Right cardiac atrium (tissue), 5 donors: ENCODE measurements around the gene MRPL12. TPM values are rescaled to one million over a fixed set of nuclear protein-coding genes. Genes with fewer than 3 reads are reported as not detected.
A peak's percentile ranks its signal among the peaks of the same experiment; 100 is the strongest.

Source experiments
- ATAC-seq, 2 donors: fragments of 200-7000 bp; cut with Tn5 transposase; one replicate each; pipeline versions ENCODE4 v1.8.0 to v1.9.1; 2020; ENCODE audit warnings: moderate library complexity in 2 of 2, mild to moderate bottlenecking in 1 of 2
- DNase-seq, 3 donors: peaks; one replicate each; pipeline ENCODE4 v3.0.0-alpha.2; 2020
- H3K27ac ChIP-seq: one replicate; pipeline ENCODE4 v1.5.1; 2013; ENCODE audit warnings: mild to moderate bottlenecking, low read length, control low read depth, moderate library complexity
- H3K27me3 ChIP-seq: one replicate; pipeline ENCODE4 v1.6.1; 2013; ENCODE audit not compliant: control insufficient read depth, insufficient read depth
- H3K4me1 ChIP-seq: one replicate; pipeline ENCODE4 v1.6.1; 2013; ENCODE audit warnings: low read length; ENCODE audit not compliant: control insufficient read depth, insufficient read depth
- H3K4me3 ChIP-seq: one replicate; pipeline ENCODE4 v1.5.1; 2013; ENCODE audit warnings: low read length, control low read depth
- H3K9me3 ChIP-seq: one replicate; pipeline ENCODE4 v1.6.1; 2013; ENCODE audit warnings: low read length; ENCODE audit not compliant: control insufficient read depth
- WGBS: extraction: QIAGEN DNeasy Blood & Tissue Kit; methylation state at CpG from one replicate; pipeline ENCODE4 v1.1.7; 2013; 5-methylcytosine and 5-hydroxymethylcytosine counted together
- intact Hi-C, 4 donors: fragments of 100-400 bp; cut with DNase I; formaldehyde crosslinking; loops; one replicate each; pipeline versions ENCODE4 v1.11.0 to v1.14.0; 2022 to 2023
- polyA plus RNA-seq: library from polyadenylated mRNA; stranded (reverse); fragments of 200-250 nt; gene quantifications from one replicate; pipeline ENCODE4 v1.2.3, GENCODE V29; 2013
- total RNA-seq, 4 donors: library from RNA; stranded (reverse); fragmentation: NEBNext Ultra II Directional; extraction: Animal tissue kit (Norgen Biotek cat#: 25700); gene quantifications; one replicate each; pipeline ENCODE4 v1.2.1, GENCODE V29; 2021
- donor health status: healthy with polysubstance abuse.
- donor health status: DM: no; HTN: yes; CAD: no.
- donor health status: DM: no; HTN: no; CAD: no.
- donor health status: DM: no; HTN: yes; CAD: no; lungs with severe emphysema.
- donor health status: DM: yes; HTN: yes; CAD: no.

Gene MRPL12
- total and polyA plus RNA-seq, 5 donors: 83.3 to 310 (median 122) TPM

GRCh38 chr17:81720267-81721071 is 17.3 kb downstream of the MRPL12 start:
- Histone ChIP-seq H3K27me3 (no peaks in the 10 kb centered on the region), H3K4me1 (no peaks in the 10 kb centered on the region), H3K4me3 (no peak overlapping the region), H3K9me3 (no peaks in the 10 kb centered on the region), H3K27ac (no peak overlapping the region)
- intact Hi-C loops: no loop called here
- WGBS: 81% methylated on average over 33 of the region's 33 CpGs
- ATAC-seq (no peak), DNase-seq (no peak)

GRCh38 chr17:81722184-81723120 is 19.3 kb downstream of the MRPL12 start:
- H3K27ac ChIP-seq: no peak overlapping the region
- intact Hi-C loops: no loop called here
- H3K27me3 ChIP-seq: no peaks in the 10 kb centered on the region
- ATAC-seq: peak; percentile 28 to 68
- WGBS: 60% methylated on average over 10 of the region's 10 CpGs
- no peaks in the 10 kb centered on the region for H3K9me3 ChIP-seq
- H3K4me3 ChIP-seq: no peak overlapping the region
- no peaks in the 10 kb centered on the region for H3K4me1 ChIP-seq
- peak in 1 of 3 donors; percentile 61 for DNase-seq

GRCh38 chr17:81723651-81724209 is 20.6 kb downstream of the MRPL12 start:
- Histone ChIP-seq H3K27me3 (no peaks in the 10 kb centered on the region), H3K9me3 (no peaks in the 10 kb centered on the region), H3K4me1 (no peaks in the 10 kb centered on the region), H3K4me3 (no peak overlapping the region), H3K27ac (no peak overlapping the region)
- 51% methylated on average over 12 of the region's 12 CpGs for WGBS
- peak in 1 of 2 donors; percentile 29 for ATAC-seq
- DNase-seq: no peak
- intact Hi-C loops: no loop called here

GRCh38 chr17:81725439-81725838 is 22.3 kb downstream of the MRPL12 start:
- intact Hi-C loops: no loop called here

GRCh38 chr17:81726004-81726403 is 22.8 kb downstream of the MRPL12 start:
- DNase-seq (no peak), ATAC-seq (no peak)
- intact Hi-C loops: no loop called here
- Histone ChIP-seq H3K4me3 (no peak overlapping the region), H3K27me3 (no peaks in the 10 kb centered on the region), H3K9me3 (no peaks in the 10 kb centered on the region), H3K27ac (no peak overlapping the region), H3K4me1 (no peaks in the 10 kb centered on the region)
- 75% methylated on average over 9 of the region's 9 CpGs for WGBS

More at GRCh38 chr17:81725439-81725838, 22.3 kb downstream of the MRPL12 start:
- Histone ChIP-seq H3K27ac (no peak overlapping the region), H3K9me3 (no peaks in the 10 kb centered on the region), H3K27me3 (no peaks in the 10 kb centered on the region), H3K4me1 (no peaks in the 10 kb centered on the region), H3K4me3 (no peak overlapping the region)
- WGBS: 85% methylated on average over 9 of the region's 9 CpGs
- ATAC-seq (no peak), DNase-seq (no peak)

- intact Hi-C loops: no loop called here
- Histone ChIP-seq H3K4me3 (no peak overlapping the region), H3K4me1 (no peaks in the 10 kb centered on the region), H3K9me3 (no peaks in the 10 kb centered on the region), H3K27me3 (no peaks in the 10 kb centered on the region), H3K27ac (no peak overlapping the region)
- 90% methylated on average over 23 of the region's 23 CpGs for WGBS
- ATAC-seq: no peak
- no peak for DNase-seq
Measured at GRCh38 chr17:81727324-81728031, 24.3 kb downstream of the MRPL12 start.

GRCh38 chr17:81733507-81734404 is 30.6 kb downstream of the MRPL12 start:
- Histone ChIP-seq H3K4me1 (no peaks in the 10 kb centered on the region), H3K4me3 (no peak overlapping the region), H3K9me3 (no peaks in the 10 kb centered on the region), H3K27me3 (no peaks in the 10 kb centered on the region), H3K27ac (no peak overlapping the region)
- WGBS: 45% methylated on average over 32 of the region's 32 CpGs
- peak; percentile 83 to 91 (median 91) for DNase-seq
- intact Hi-C loops: no loop called here
- peak; percentile 89 to 90 for ATAC-seq

- ATAC-seq (peak; percentile 3 to 5), DNase-seq (peak in 1 of 3 donors; percentile 67)
- Histone ChIP-seq H3K4me1 (no peaks in the 10 kb centered on the region), H3K27me3 (no peaks in the 10 kb centered on the region), H3K9me3 (no peaks in the 10 kb centered on the region), H3K4me3 (no peak overlapping the region), H3K27ac (no peak overlapping the region)
- 72% methylated on average over 35 of the region's 35 CpGs for WGBS
- intact Hi-C loops: no loop called here
Measured at GRCh38 chr17:81734405-81735263, 31.5 kb downstream of the MRPL12 start.

- H3K9me3 ChIP-seq: no peaks in the 10 kb centered on the region
- intact Hi-C loops: no loop called here
- WGBS: 36% methylated on average over 30 of the region's 30 CpGs
- no peak overlapping the region for H3K4me3 ChIP-seq
- no peaks in the 10 kb centered on the region for H3K4me1 ChIP-seq
- ATAC-seq: peak in 1 of 2 donors; percentile 48
- H3K27me3 ChIP-seq: no peaks in the 10 kb centered on the region
- H3K27ac ChIP-seq: no peak overlapping the region
- DNase-seq: peak in 1 of 3 donors; percentile 68
Measured at GRCh38 chr17:81735264-81736102, 32.3 kb downstream of the MRPL12 start.
